ENCODE measurements around the gene CDH4.

The CDH4 gene

GRCh38 chr20:61328911-61329558, 77.0 kb downstream of the CDH4 start:
- no peak overlapping the region for H4K8ac ChIP-seq (ENCODE audit: low read depth, low read length)
- no peak overlapping the region for H2AFZ ChIP-seq (ENCODE audit: insufficient read depth, low read length, poor library complexity)
- H3K14ac ChIP-seq (ENCODE audit: low read length): no peak overlapping the region
- H3K23ac ChIP-seq (ENCODE audit: low read length): no peak overlapping the region
- H3K9ac ChIP-seq (ENCODE audit: low read length): no peak overlapping the region
- no peaks in the 10 kb centered on the region for H3K36me3 ChIP-seq (ENCODE audit: control insufficient read depth in 1 of 2, insufficient read depth in 2 of 2, low read length in 2 of 2)
- no peak overlapping the region for H3K4ac ChIP-seq (ENCODE audit: low read depth, low read length)
- no peak overlapping the region for H2BK120ac ChIP-seq (ENCODE audit: insufficient read depth, low read length, poor library complexity)
- no peak overlapping the region for H4K12ac ChIP-seq (ENCODE audit: low read depth, low read length)
- no peak overlapping the region for H3K4me2 ChIP-seq (ENCODE audit: low read length)
- no peak overlapping the region for H2BK12ac ChIP-seq (ENCODE audit: low read length)
- peaks cover 4% of the 10 kb centered on the region for H3K9me3 ChIP-seq (ENCODE audit: insufficient read depth, low read depth, low read length)
- WGBS (ENCODE audit: extremely low coverage, insufficient coverage, insufficient read length): no CpG with 5 or more reads among the region's 17 CpGs
- no peak overlapping the region for H3K18ac ChIP-seq (ENCODE audit: low read length)
- H3K79me1 ChIP-seq (ENCODE audit: low read length): no peaks in the 10 kb centered on the region
- no peak overlapping the region for H3K27ac ChIP-seq (ENCODE audit: low read depth, low read length)
- DNase-seq: no peak
- H4K91ac ChIP-seq (ENCODE audit: low read depth, low read length): no peak overlapping the region
- no peak overlapping the region for H2BK5ac ChIP-seq (ENCODE audit: low read depth, low read length, poor library complexity)
- no peaks in the 10 kb centered on the region for H3K4me1 ChIP-seq (ENCODE audit: control insufficient read depth in 1 of 2, insufficient read depth in 2 of 2, low read length in 2 of 2)
- no peak overlapping the region for H2AK5ac ChIP-seq (ENCODE audit: low read length)
- H3K4me3 ChIP-seq (ENCODE audit: low read depth, low read length): no peak overlapping the region
- no peaks in the 10 kb centered on the region for H3K27me3 ChIP-seq (ENCODE audit: insufficient read depth, low read length)
- no peaks in the 10 kb centered on the region for H3K79me2 ChIP-seq (ENCODE audit: control insufficient read depth, insufficient read depth, low read length, poor library complexity)

DNA sequence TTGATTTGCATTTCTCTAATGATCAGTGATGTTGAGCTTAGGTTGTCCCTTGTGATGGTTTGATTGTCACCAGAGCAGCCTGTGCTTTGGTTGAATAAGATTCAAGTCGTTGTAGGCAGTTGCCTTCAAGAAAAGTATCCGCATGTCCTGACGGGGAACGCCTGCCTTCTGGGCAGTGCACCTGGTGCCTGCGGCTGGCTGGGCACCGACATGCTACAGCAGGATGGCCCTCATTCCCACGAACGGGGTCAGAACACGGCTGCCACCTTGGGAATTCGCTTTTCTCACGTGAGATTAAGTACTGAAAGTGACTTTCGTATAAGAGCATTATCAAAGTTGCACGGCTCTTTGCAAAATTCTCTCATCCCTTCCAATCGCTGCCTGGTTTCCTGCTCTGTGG, 78.4 kb downstream of the CDH4 start:
- DNase-seq: no peak
- no peak overlapping the region for H3K18ac ChIP-seq (ENCODE audit: low read length)
- no peak overlapping the region for H3K23ac ChIP-seq (ENCODE audit: low read length)
- H3K9ac ChIP-seq (ENCODE audit: low read length): no peak overlapping the region
- no peak overlapping the region for H3K4me2 ChIP-seq (ENCODE audit: low read length)
- H3K79me1 ChIP-seq (ENCODE audit: low read length): no peaks in the 10 kb centered on the region
- no peak overlapping the region for H2BK5ac ChIP-seq (ENCODE audit: low read depth, low read length, poor library complexity)
- no peak overlapping the region for H4K8ac ChIP-seq (ENCODE audit: low read depth, low read length)
- no peak overlapping the region for H3K4ac ChIP-seq (ENCODE audit: low read depth, low read length)
- no peaks in the 10 kb centered on the region for H3K27me3 ChIP-seq (ENCODE audit: insufficient read depth, low read length)
- no peak overlapping the region for H2AK5ac ChIP-seq (ENCODE audit: low read length)
- no peak overlapping the region for H2BK12ac ChIP-seq (ENCODE audit: low read length)
- no peak overlapping the region for H2BK120ac ChIP-seq (ENCODE audit: insufficient read depth, low read length, poor library complexity)
- no peak overlapping the region for H2AFZ ChIP-seq (ENCODE audit: insufficient read depth, low read length, poor library complexity)
- H4K12ac ChIP-seq (ENCODE audit: low read depth, low read length): no peak overlapping the region
- H3K9me3 ChIP-seq (ENCODE audit: insufficient read depth, low read depth, low read length): peaks cover 6% of the 10 kb centered on the region
- H3K79me2 ChIP-seq (ENCODE audit: control insufficient read depth, insufficient read depth, low read length, poor library complexity): no peaks in the 10 kb centered on the region
- H3K4me1 ChIP-seq (ENCODE audit: control insufficient read depth in 1 of 2, insufficient read depth in 2 of 2, low read length in 2 of 2): no peaks in the 10 kb centered on the region
- WGBS (ENCODE audit: extremely low coverage, insufficient coverage, insufficient read length): no CpG with 5 or more reads among the region's 14 CpGs
- no peak overlapping the region for H3K14ac ChIP-seq (ENCODE audit: low read length)
- H3K36me3 ChIP-seq (ENCODE audit: control insufficient read depth in 1 of 2, insufficient read depth in 2 of 2, low read length in 2 of 2): no peaks in the 10 kb centered on the region
- no peak overlapping the region for H3K27ac ChIP-seq (ENCODE audit: low read depth, low read length)
- no peak overlapping the region for H3K4me3 ChIP-seq (ENCODE audit: low read depth, low read length)
- no peak overlapping the region for H4K91ac ChIP-seq (ENCODE audit: low read depth, low read length)

GRCh38 chr20:61331543-61331942, 79.5 kb downstream of the CDH4 start:
- H3K9ac ChIP-seq (ENCODE audit: low read length): no peak overlapping the region

DNA sequence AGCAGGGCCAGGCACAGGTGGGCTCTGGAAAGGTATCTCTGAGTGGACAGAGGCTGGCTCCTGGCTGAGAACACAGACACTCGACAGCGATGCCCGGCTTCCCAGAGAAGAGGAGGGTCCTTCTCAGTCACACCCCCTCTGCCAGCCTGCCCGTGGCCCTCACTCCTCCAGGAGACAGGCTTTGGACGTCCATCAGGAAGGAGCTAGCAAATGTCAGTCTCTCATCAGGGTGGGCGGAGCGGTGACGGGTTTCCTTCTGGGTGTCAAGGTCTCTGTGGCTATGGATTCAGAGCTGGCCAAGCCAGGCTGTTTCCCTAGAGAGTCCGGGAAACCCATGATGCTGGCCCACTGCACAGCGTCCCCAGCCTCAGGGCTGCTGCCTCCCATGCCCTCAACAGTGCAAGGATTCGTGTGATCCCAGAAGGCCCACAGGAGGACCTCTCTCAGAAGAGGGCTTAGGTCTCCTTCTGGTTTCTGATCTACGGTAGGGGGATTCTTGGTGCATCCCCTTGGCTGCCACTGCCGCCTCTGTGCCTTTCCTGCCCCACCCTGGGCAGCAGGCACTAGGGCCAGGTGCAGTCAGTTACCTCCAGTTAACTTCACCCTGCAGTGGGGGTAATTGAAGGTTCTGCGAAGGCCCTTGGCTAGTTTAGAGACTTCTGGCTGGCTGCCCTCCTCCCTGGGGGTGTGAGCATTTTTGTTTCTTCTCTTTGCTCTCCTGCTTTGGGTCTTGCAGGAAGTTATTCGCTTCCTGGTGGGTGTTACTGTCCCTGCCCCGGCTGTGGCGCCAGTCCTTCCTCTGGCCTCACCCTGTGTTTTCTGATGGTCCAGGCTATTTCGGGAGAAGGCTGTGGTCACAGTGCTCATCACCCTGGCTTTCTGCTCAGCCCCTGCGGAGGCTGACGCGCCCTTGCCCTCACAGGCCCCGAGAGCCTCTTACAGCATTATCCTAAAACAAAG, 80.2 kb downstream of the CDH4 start:
- H3K4me2 ChIP-seq (ENCODE audit: low read length): no peak overlapping the region
- no peak overlapping the region for H3K27ac ChIP-seq (ENCODE audit: low read depth, low read length)
- H3K79me2 ChIP-seq (ENCODE audit: control insufficient read depth, insufficient read depth, low read length, poor library complexity): no peaks in the 10 kb centered on the region
- WGBS (ENCODE audit: extremely low coverage, insufficient coverage, insufficient read length): no CpG with 5 or more reads among the region's 22 CpGs
- H4K8ac ChIP-seq (ENCODE audit: low read depth, low read length): no peak overlapping the region
- no peaks in the 10 kb centered on the region for H3K36me3 ChIP-seq (ENCODE audit: control insufficient read depth in 1 of 2, insufficient read depth in 2 of 2, low read length in 2 of 2)
- H2BK120ac ChIP-seq (ENCODE audit: insufficient read depth, low read length, poor library complexity): no peak overlapping the region
- H4K91ac ChIP-seq (ENCODE audit: low read depth, low read length): no peak overlapping the region
- no peak overlapping the region for H4K12ac ChIP-seq (ENCODE audit: low read depth, low read length)
- H2BK12ac ChIP-seq (ENCODE audit: low read length): no peak overlapping the region
- no peak overlapping the region for H2BK5ac ChIP-seq (ENCODE audit: low read depth, low read length, poor library complexity)
- peaks cover 6% of the 10 kb centered on the region for H3K9me3 ChIP-seq (ENCODE audit: insufficient read depth, low read depth, low read length)
- no peak for DNase-seq
- H3K4ac ChIP-seq (ENCODE audit: low read depth, low read length): no peak overlapping the region
- H3K14ac ChIP-seq (ENCODE audit: low read length): no peak overlapping the region
- H3K23ac ChIP-seq (ENCODE audit: low read length): no peak overlapping the region
- H3K79me1 ChIP-seq (ENCODE audit: low read length): no peaks in the 10 kb centered on the region
- no peak overlapping the region for H2AK5ac ChIP-seq (ENCODE audit: low read length)
- no peak overlapping the region for H3K18ac ChIP-seq (ENCODE audit: low read length)
- H3K27me3 ChIP-seq (ENCODE audit: insufficient read depth, low read length): no peaks in the 10 kb centered on the region
- no peak overlapping the region for H2AFZ ChIP-seq (ENCODE audit: insufficient read depth, low read length, poor library complexity)
- no peak overlapping the region for H3K9ac ChIP-seq (ENCODE audit: low read length)
- H3K4me3 ChIP-seq (ENCODE audit: low read depth, low read length): no peak overlapping the region
- no peaks in the 10 kb centered on the region for H3K4me1 ChIP-seq (ENCODE audit: control insufficient read depth in 1 of 2, insufficient read depth in 2 of 2, low read length in 2 of 2)

More at GRCh38 chr20:61331543-61331942, 79.5 kb downstream of the CDH4 start:
- Histone ChIP-seq H4K91ac (ENCODE audit: low read depth, low read length) (no peak overlapping the region), H3K4me1 (ENCODE audit: control insufficient read depth in 1 of 2, insufficient read depth in 2 of 2, low read length in 2 of 2) (no peaks in the 10 kb centered on the region), H3K18ac (ENCODE audit: low read length) (no peak overlapping the region), H2AFZ (ENCODE audit: insufficient read depth, low read length, poor library complexity) (no peak overlapping the region), H4K12ac (ENCODE audit: low read depth, low read length) (no peak overlapping the region), H2BK5ac (ENCODE audit: low read depth, low read length, poor library complexity) (no peak overlapping the region), H3K79me1 (ENCODE audit: low read length) (no peaks in the 10 kb centered on the region), H3K23ac (ENCODE audit: low read length) (no peak overlapping the region), H3K4me3 (ENCODE audit: low read depth, low read length) (no peak overlapping the region), H3K27ac (ENCODE audit: low read depth, low read length) (no peak overlapping the region), H3K4ac (ENCODE audit: low read depth, low read length) (no peak overlapping the region), H3K36me3 (ENCODE audit: control insufficient read depth in 1 of 2, insufficient read depth in 2 of 2, low read length in 2 of 2) (no peaks in the 10 kb centered on the region), H3K14ac (ENCODE audit: low read length) (no peak overlapping the region), H4K8ac (ENCODE audit: low read depth, low read length) (no peak overlapping the region), H3K27me3 (ENCODE audit: insufficient read depth, low read length) (no peaks in the 10 kb centered on the region), H3K4me2 (ENCODE audit: low read length) (no peak overlapping the region), H2BK120ac (ENCODE audit: insufficient read depth, low read length, poor library complexity) (no peak overlapping the region), H3K79me2 (ENCODE audit: control insufficient read depth, insufficient read depth, low read length, poor library complexity) (no peaks in the 10 kb centered on the region), H2AK5ac (ENCODE audit: low read length) (no peak overlapping the region), H2BK12ac (ENCODE audit: low read length) (no peak overlapping the region), H3K9me3 (ENCODE audit: insufficient read depth, low read depth, low read length) (peaks cover 6% of the 10 kb centered on the region)
- WGBS (ENCODE audit: extremely low coverage, insufficient coverage, insufficient read length): no CpG with 5 or more reads among the region's 11 CpGs
- no peak for DNase-seq
